Measurements from ENCODE around the gene PRIMPOL.
"Not testable (repeated sequence)": the region's sequence is repeated elsewhere in the genome, so short reads cannot be mapped to it uniquely, and the experiment has no call there.

The PRIMPOL gene

GRCh38 chr4:184648054-184648312, 1.6 kb upstream of the PRIMPOL start:
- no peak for DNase-seq (ENCODE audit: low spot score)
- H3K4me1 ChIP-seq (ENCODE audit: insufficient read depth, poor library complexity, severe bottlenecking), result peaks cover 13% of the 10 kb centered on the region
- peaks cover 15% of the 10 kb centered on the region for H3K36me3 ChIP-seq (ENCODE audit: low read depth)
- no peaks in the 10 kb centered on the region for H3K9me3 ChIP-seq (ENCODE audit: severe bottlenecking)
- H3K27me3 ChIP-seq (ENCODE audit: insufficient read depth, poor library complexity, severe bottlenecking), result no peaks in the 10 kb centered on the region
- H3K27ac ChIP-seq (ENCODE audit: poor library complexity, severe bottlenecking), result peak overlapping the region; percentile 70
- no peak for ATAC-seq (ENCODE audit: low read depth)
- TF ChIP-seq CTCF (IDR thresholded peaks at IDR 0.05; ENCODE audit: poor library complexity, severe bottlenecking), result no peak
- peak overlapping the region; percentile 96 for H3K4me3 ChIP-seq (ENCODE audit: severe bottlenecking)

GRCh38 chr4:184648313-184649025, 1.1 kb upstream of the PRIMPOL start:
- DNase-seq (ENCODE audit: low spot score) (no peak), ATAC-seq (ENCODE audit: low read depth) (peak; percentile 47)
- H3K4me3 ChIP-seq (ENCODE audit: severe bottlenecking), result peak overlapping the region; percentile 96
- H3K4me1 ChIP-seq (ENCODE audit: insufficient read depth, poor library complexity, severe bottlenecking), result peaks cover 13% of the 10 kb centered on the region
- H3K27ac ChIP-seq (ENCODE audit: poor library complexity, severe bottlenecking), result peak overlapping the region; percentile 70
- H3K36me3 ChIP-seq (ENCODE audit: low read depth), result peaks cover 15% of the 10 kb centered on the region
- no peaks in the 10 kb centered on the region for H3K27me3 ChIP-seq (ENCODE audit: insufficient read depth, poor library complexity, severe bottlenecking)
- H3K9me3 ChIP-seq (ENCODE audit: severe bottlenecking), result no peaks in the 10 kb centered on the region
- no peak for TF ChIP-seq CTCF (IDR thresholded peaks at IDR 0.05; ENCODE audit: poor library complexity, severe bottlenecking)

- DNase-seq (ENCODE audit: low spot score) (no peak), ATAC-seq (ENCODE audit: low read depth) (peak; percentile 18; the same call in 1 of the 3 replicates)
- Histone ChIP-seq H3K27ac (ENCODE audit: poor library complexity, severe bottlenecking) (peak overlapping the region; percentile 70), H3K4me3 (ENCODE audit: severe bottlenecking) (peak overlapping the region; percentile 96), H3K27me3 (ENCODE audit: insufficient read depth, poor library complexity, severe bottlenecking) (no peaks in the 10 kb centered on the region), H3K9me3 (ENCODE audit: severe bottlenecking) (no peaks in the 10 kb centered on the region), H3K36me3 (ENCODE audit: low read depth) (peaks cover 21% of the 10 kb centered on the region), H3K4me1 (ENCODE audit: insufficient read depth, poor library complexity, severe bottlenecking) (peaks cover 13% of the 10 kb centered on the region)
- TF ChIP-seq CTCF (IDR thresholded peaks at IDR 0.05; ENCODE audit: poor library complexity, severe bottlenecking), result no peak
Observed at GRCh38 chr4:184649971-184650855, 675 bp downstream of the PRIMPOL start.

GRCh38 chr4:184651899-184652298, 2.4 kb downstream of the PRIMPOL start:
- Histone ChIP-seq H3K36me3 (ENCODE audit: low read depth) (peaks cover 15% of the 10 kb centered on the region), H3K4me1 (ENCODE audit: insufficient read depth, poor library complexity, severe bottlenecking) (peaks cover 12% of the 10 kb centered on the region), H3K4me3 (ENCODE audit: severe bottlenecking) (no peak overlapping the region), H3K9me3 (ENCODE audit: severe bottlenecking) (no peaks in the 10 kb centered on the region), H3K27me3 (ENCODE audit: insufficient read depth, poor library complexity, severe bottlenecking) (no peaks in the 10 kb centered on the region), H3K27ac (ENCODE audit: poor library complexity, severe bottlenecking) (no peak overlapping the region)
- ATAC-seq (ENCODE audit: low read depth), result no peak
- no peak for TF ChIP-seq CTCF (IDR thresholded peaks at IDR 0.05; ENCODE audit: poor library complexity, severe bottlenecking)
- DNase-seq (ENCODE audit: low spot score), result no peak

GRCh38 chr4:184652681-184653080, 3.1 kb downstream of the PRIMPOL start:
- not testable (repeated sequence) for H3K27ac ChIP-seq (ENCODE audit: poor library complexity, severe bottlenecking); ATAC-seq (ENCODE audit: low read depth); DNase-seq (ENCODE audit: low spot score); H3K27me3 ChIP-seq (ENCODE audit: insufficient read depth, poor library complexity, severe bottlenecking); H3K4me3 ChIP-seq (ENCODE audit: severe bottlenecking); H3K9me3 ChIP-seq (ENCODE audit: severe bottlenecking); H3K4me1 ChIP-seq (ENCODE audit: insufficient read depth, poor library complexity, severe bottlenecking)
- H3K36me3 ChIP-seq (ENCODE audit: low read depth), result peaks cover 21% of the 10 kb centered on the region

Measured in RWPE2 (cell line).